Measurements from ENCODE around the gene ACSL5.
A peak's percentile ranks its signal among the peaks of the same experiment; 100 is the strongest.
"Not testable (repeated sequence)": the region's sequence is repeated elsewhere in the genome, so short reads cannot be mapped to it uniquely, and the experiment has no call there.

ACSL5 gene

GRCh38 chr10:112366992-112367391 lies 6.9 kb upstream of the ACSL5 start:
- no peak for TF ChIP-seq CTCF (IDR thresholded peaks at IDR 0.05; ENCODE audit: insufficient read depth, low read depth, low read length, missing control alignments)

GRCh38 chr10:112367516-112367915 lies 6.4 kb upstream of the ACSL5 start:
- H3K4me3 ChIP-seq (ENCODE audit: low read depth, low read length), result no peak overlapping the region
- DNase-seq (ENCODE audit: low read depth), result no peak
- TF ChIP-seq CTCF (IDR thresholded peaks at IDR 0.05; ENCODE audit: insufficient read depth, low read depth, low read length, missing control alignments), result no peak

More at GRCh38 chr10:112366992-112367391, 6.9 kb upstream of the ACSL5 start:
- no peak overlapping the region for H3K4me3 ChIP-seq (ENCODE audit: low read depth, low read length)
- DNase-seq (ENCODE audit: low read depth), result no peak

- TF ChIP-seq CTCF (IDR thresholded peaks at IDR 0.05; ENCODE audit: insufficient read depth, low read depth, low read length, missing control alignments), result no peak
- no peak overlapping the region for H3K4me3 ChIP-seq (ENCODE audit: low read depth, low read length)
- peak; percentile 68 for DNase-seq (ENCODE audit: low read depth)
Measured at GRCh38 chr10:112369495-112370423, 4.2 kb upstream of the ACSL5 start.

- no peak overlapping the region for H3K4me3 ChIP-seq (ENCODE audit: low read depth, low read length)
- TF ChIP-seq CTCF (IDR thresholded peaks at IDR 0.05; ENCODE audit: insufficient read depth, low read depth, low read length, missing control alignments), result no peak
- no peak for DNase-seq (ENCODE audit: low read depth)
Measured at GRCh38 chr10:112370424-112370819, 3.5 kb upstream of the ACSL5 start.

GRCh38 chr10:112371326-112371725 lies 2.6 kb upstream of the ACSL5 start:
- H3K4me3 ChIP-seq (ENCODE audit: low read depth, low read length), result not testable (repeated sequence)

GRCh38 chr10:112372182-112372810 lies 1.6 kb upstream of the ACSL5 start:
- DNase-seq (ENCODE audit: low read depth); H3K4me3 ChIP-seq (ENCODE audit: low read depth, low read length): not testable (repeated sequence)

More at GRCh38 chr10:112371326-112371725, 2.6 kb upstream of the ACSL5 start:
- DNase-seq (ENCODE audit: low read depth), result not testable (repeated sequence)

- DNase-seq (ENCODE audit: low read depth), result peak; percentile 58
- H3K4me3 ChIP-seq (ENCODE audit: low read depth, low read length), result peak overlapping the region; percentile 92
- TF ChIP-seq CTCF (IDR thresholded peaks at IDR 0.05; ENCODE audit: insufficient read depth, low read depth, low read length, missing control alignments), result no peak
Measured at GRCh38 chr10:112374724-112375541, 1.0 kb downstream of the ACSL5 start.

Measured in GM12865 (cell line).